MG63 (cell line): ENCODE data around the gene DPH5. TPM values are rescaled to one million over a fixed set of nuclear protein-coding genes. Genes with fewer than 3 reads are reported as not detected.

Experiments used
- total RNA-seq: library from RNA; depleted of rRNA; stranded (reverse); fragments of >200 nt; shearing (Covaris generic); gene quantifications from 2 replicates; pipeline ENCODE4 v1.2.3, GENCODE V29; 2014; ENCODE audit warnings: low replicate concordance; rRNA removed

DPH5 gene
- total RNA-seq, 1 experiment from 2014 or later: 49.7 TPM

Other genes starting within 250 kb of the DPH5 start
- gene EXTL2, start 130.9 kb downstream of the DPH5 start, total RNA-seq: 15.8 and 21.1 TPM in 2 replicates
- 15.2 and 26.6 TPM in 2 replicates for gene SLC30A7, start 129.7 kb downstream of the DPH5 start, total RNA-seq
- 0.30 TPM in 1 of 2 replicates, not detected in the other for gene S1PR1, start 211.2 kb upstream of the DPH5 start, total RNA-seq